Fibroblast of pulmonary artery (primary cell): ENCODE data around the gene SCRG1.

Experiments used
- DNase-seq: peaks from one replicate; pipeline ENCODE4 v3.0.0-alpha.2; 2010; ENCODE audit warnings: low read depth
- H3K4me3 ChIP-seq: replicated peaks from 2 replicates; pipeline ENCODE4 v1.5.1; 2011; ENCODE audit warnings: low read depth, mild to moderate bottlenecking, control low read depth, low read length, moderate library complexity
- CTCF ChIP-seq: IDR thresholded peaks from 2 replicates; pipeline ENCODE4 v1.5.1; 2011; ENCODE audit warnings: mild to moderate bottlenecking, control low read depth, low read length, inconsistent platforms; ENCODE audit errors: missing control alignments

SCRG1 gene

GRCh38 chr4:173334891-173335752, 63.8 kb downstream of the SCRG1 start:
- DNase-seq = peak; percentile 75
- TF ChIP-seq CTCF = no peak
- peak overlapping the region; percentile 84 for H3K4me3 ChIP-seq
